Measurements from ENCODE around the gene MRPS22.

DNA sequence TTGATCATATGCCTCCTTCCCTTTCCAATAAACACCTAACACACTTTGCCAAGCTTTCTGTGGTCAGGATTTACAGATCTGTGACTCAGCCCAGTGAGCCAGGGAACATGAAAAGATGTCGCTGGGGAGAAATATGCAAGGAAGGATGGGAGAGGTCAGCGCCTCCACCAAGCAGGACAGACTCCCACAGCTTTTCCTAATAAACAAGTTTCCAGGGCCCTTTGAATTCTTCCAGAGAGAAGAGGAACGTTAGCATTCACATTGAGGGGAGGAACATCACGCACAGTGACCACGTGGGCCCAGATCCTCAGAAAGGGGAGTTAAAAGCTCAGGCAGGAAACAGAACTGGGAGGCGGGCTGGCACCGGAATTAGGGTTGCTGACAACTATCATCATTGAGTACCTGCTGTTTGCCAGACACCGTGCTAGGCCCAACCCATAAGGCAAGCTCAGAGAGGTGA is 33.3 kb upstream of the MRPS22 start:
- TF ChIP-seq, protein P1, sequence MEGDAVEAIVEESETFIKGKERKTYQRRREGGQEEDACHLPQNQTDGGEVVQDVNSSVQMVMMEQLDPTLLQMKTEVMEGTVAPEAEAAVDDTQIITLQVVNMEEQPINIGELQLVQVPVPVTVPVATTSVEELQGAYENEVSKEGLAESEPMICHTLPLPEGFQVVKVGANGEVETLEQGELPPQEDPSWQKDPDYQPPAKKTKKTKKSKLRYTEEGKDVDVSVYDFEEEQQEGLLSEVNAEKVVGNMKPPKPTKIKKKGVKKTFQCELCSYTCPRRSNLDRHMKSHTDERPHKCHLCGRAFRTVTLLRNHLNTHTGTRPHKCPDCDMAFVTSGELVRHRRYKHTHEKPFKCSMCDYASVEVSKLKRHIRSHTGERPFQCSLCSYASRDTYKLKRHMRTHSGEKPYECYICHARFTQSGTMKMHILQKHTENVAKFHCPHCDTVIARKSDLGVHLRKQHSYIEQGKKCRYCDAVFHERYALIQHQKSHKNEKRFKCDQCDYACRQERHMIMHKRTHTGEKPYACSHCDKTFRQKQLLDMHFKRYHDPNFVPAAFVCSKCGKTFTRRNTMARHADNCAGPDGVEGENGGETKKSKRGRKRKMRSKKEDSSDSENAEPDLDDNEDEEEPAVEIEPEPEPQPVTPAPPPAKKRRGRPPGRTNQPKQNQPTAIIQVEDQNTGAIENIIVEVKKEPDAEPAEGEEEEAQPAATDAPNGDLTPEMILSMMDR (IDR thresholded peaks at IDR 0.05; ENCODE audit: low read depth, low read length, poor library complexity, severe bottlenecking), result no peak
- TF ChIP-seq EZH2phosphoT487 (IDR thresholded peaks at IDR 0.05; ENCODE audit: borderline replicate concordance, low read length), result no peak
